Pancreas (tissue), 10 donors: ENCODE data around the gene GFRA1. TPM values are rescaled to one million over a fixed set of nuclear protein-coding genes. Genes with fewer than 3 reads are reported as not detected.

Experiments
- ATAC-seq, 4 donors: fragments of 200-7000 bp; cut with Tn5 transposase; one replicate each; pipeline versions ENCODE4 v1.8.0 to v1.9.1; 2020; ENCODE audit warnings: mild to moderate bottlenecking in 4 of 4, moderate library complexity in 4 of 4
- DNase-seq, 6 donors: peaks; one replicate each; pipeline ENCODE4 v3.0.0-alpha.2; 2020
- FAIRE-seq: peaks from 2 replicates; lab custom pipeline; 2012; peaks lifted over from hg19 to GRCh38; lab: Jason Lieb, UNC
- H3K27ac ChIP-seq, 4 donors: fragments of 200-600 bp; sonication (generic); 1 replicate in 3 of 4; 2 replicates in 1 of 4; pipeline versions ENCODE4 v1.5.0 to v1.8.0; 2020
- H3K27me3 ChIP-seq, 4 donors: fragments of 200-600 bp; one replicate each; pipeline ENCODE4 v1.8.0; 2021
- H3K36me3 ChIP-seq, 3 donors: fragments of 200-600 bp; sonication (generic) in 1 of 3; one replicate each; pipeline versions ENCODE4 v1.5.0 to v1.8.0; 2020 to 2021
- H3K4me1 ChIP-seq, 3 donors: fragments of 200-600 bp; one replicate each; pipeline ENCODE4 v1.8.0; 2021
- H3K4me3 ChIP-seq, 4 donors: fragments of 200-600 bp; sonication (generic) in 2 of 4; one replicate each; pipeline versions ENCODE4 v1.5.0 to v1.8.0; 2020 to 2021
- H3K9me3 ChIP-seq, 4 donors: fragments of 200-600 bp; one replicate each; pipeline ENCODE4 v1.8.0; 2021
- CTCF ChIP-seq, 4 donors: fragments of 200-600 bp; sonication (generic) in 3 of 4; IDR thresholded peaks; one replicate each; pipeline versions ENCODE4 v1.5.0 to v1.8.0; 2021; ENCODE audit warnings: antibody characterized with exemption in 4 of 4
- WGBS, 2 donors: extraction: QIAGEN DNeasy Blood & Tissue Kit; methylation state at CpG; one replicate each; pipeline ENCODE4 v1.1.7; 2013; 5-methylcytosine and 5-hydroxymethylcytosine counted together
- intact Hi-C, 3 donors: fragments of 100-400 bp; cut with DNase I; formaldehyde crosslinking; loops; one replicate each; pipeline versions ENCODE4 v1.11.1 to v1.14.2; 2022
- polyA plus RNA-seq, 2 donors: library from polyadenylated mRNA; stranded (reverse); fragments of 200-250 nt; gene quantifications; one replicate each; pipeline ENCODE4 v1.2.3, GENCODE V29; 2013
- total RNA-seq, 6 donors: library from RNA; stranded (reverse); fragmentation: NEBNext Ultra II Directional in 4 of 6; extraction: Animal tissue kit (Norgen Biotek cat#: 25700) in 4 of 6; gene quantifications; one replicate each; pipeline versions ENCODE4 v1.2.1 to v1.2.4, GENCODE V29; 2021 to 2023
- donor health status: healthy with polysubstance abuse.
- donor health status: DM: no; HTN: no; CAD: no; lungs with moderate emphysema.
- donor health status: DM: no; HTN: no; CAD: no.
- donor health status: control.
- donor health status: control.
- donor health status: Bipolar disorder and iron deficiency.
- donor health status: DM: yes; HTN: yes; CAD: no.
- donor health status: DM: no; HTN: no; CAD: no.
- donor health status: DM: no; HTN: no; CAD: no.
- donor health status: DM: yes; HTN: yes; CAD: no.

Gene GFRA1
- total and polyA plus RNA-seq, 8 donors: 0.61 to 4.4 (median 1.3) TPM

GRCh38 chr10:116125180-116125579 lies 147.8 kb downstream of the GFRA1 start:
- no peak for TF ChIP-seq CTCF (IDR thresholded peaks at IDR 0.05)
- H3K9me3 ChIP-seq: no peaks in the 10 kb centered on the region
- H3K4me3 ChIP-seq: no peak overlapping the region
- no peaks in the 10 kb centered on the region for H3K27me3 ChIP-seq
- no peaks in the 10 kb centered on the region for H3K4me1 ChIP-seq
- H3K36me3 ChIP-seq: no peaks in the 10 kb centered on the region
- FAIRE-seq (no peak), DNase-seq (no peak), ATAC-seq (no peak)
- no peak overlapping the region for H3K27ac ChIP-seq
- WGBS, 2 donors: 81% methylated on average over 19 of the region's 19 CpGs
- intact Hi-C loops: no loop called here

- ATAC-seq: no peak
Observed at GRCh38 chr10:116124777-116125176, 148.2 kb downstream of the GFRA1 start.

GRCh38 chr10:116122664-116123063 lies 150.3 kb downstream of the GFRA1 start:
- no peak for TF ChIP-seq CTCF (IDR thresholded peaks at IDR 0.05)
- 80 to 93% methylated on average over 1 of the region's 1 CpG for WGBS, 2 donors
- H3K27me3 ChIP-seq: no peaks in the 10 kb centered on the region
- H3K4me3 ChIP-seq: no peak overlapping the region
- ATAC-seq (no peak), FAIRE-seq (no peak), DNase-seq (no peak)
- no peaks in the 10 kb centered on the region for H3K9me3 ChIP-seq
- no peaks in the 10 kb centered on the region for H3K36me3 ChIP-seq
- no peaks in the 10 kb centered on the region for H3K4me1 ChIP-seq
- no peak overlapping the region for H3K27ac ChIP-seq
- intact Hi-C loops: no loop called here

More at GRCh38 chr10:116124777-116125176, 148.2 kb downstream of the GFRA1 start:
- Histone ChIP-seq H3K4me1 (no peaks in the 10 kb centered on the region), H3K4me3 (no peak overlapping the region), H3K27ac (no peak overlapping the region), H3K9me3 (no peaks in the 10 kb centered on the region), H3K27me3 (no peaks in the 10 kb centered on the region), H3K36me3 (no peaks in the 10 kb centered on the region)
- no peak for DNase-seq
- no peak for TF ChIP-seq CTCF (IDR thresholded peaks at IDR 0.05)
- no peak for FAIRE-seq
- WGBS, 2 donors: 32 to 50% methylated on average over 4 of the region's 4 CpGs
- intact Hi-C loops: no loop called here

GRCh38 chr10:116121640-116122525 lies 151.1 kb downstream of the GFRA1 start:
- Histone ChIP-seq H3K27me3 (no peaks in the 10 kb centered on the region), H3K4me3 (no peak overlapping the region), H3K27ac (no peak overlapping the region), H3K36me3 (no peaks in the 10 kb centered on the region), H3K4me1 (no peaks in the 10 kb centered on the region), H3K9me3 (no peaks in the 10 kb centered on the region)
- intact Hi-C loops: no loop called here
- no peak for TF ChIP-seq CTCF (IDR thresholded peaks at IDR 0.05)
- no peak for DNase-seq
- no peak for FAIRE-seq
- WGBS, 2 donors: 81 to 82% methylated on average over 8 of the region's 8 CpGs
- no peak for ATAC-seq
